ENCODE data around the gene DOK7. TPM values are rescaled to one million over a fixed set of nuclear protein-coding genes. Genes with fewer than 3 reads are reported as not detected.

Gene DOK7
- total and polyA plus RNA-seq, 2 donors (not counting 3 experiments of a cell fraction or from before 2014, with no cell fraction given): not detected

GRCh38 chr4:3468154-3468553, 5.0 kb downstream of the DOK7 start:
- no peaks in the 10 kb centered on the region for H3K9me1 ChIP-seq (replicated peaks; ENCODE audit: control insufficient read depth, extremely low read depth, insufficient read depth, low read length)
- H3K4me2 ChIP-seq (ENCODE audit: insufficient read depth, low read length): no peak overlapping the region
- no peaks in the 10 kb centered on the region for H4K20me1 ChIP-seq (replicated peaks; ENCODE audit: control insufficient read depth, extremely low read depth, insufficient read depth, low read length)
- no peaks in the 10 kb centered on the region for H3K9me3 ChIP-seq (replicated peaks; ENCODE audit: control insufficient read depth, insufficient read depth, low read length)
- H3K79me2 ChIP-seq (ENCODE audit: control insufficient read depth, insufficient read depth, low read length): no peaks in the 10 kb centered on the region
- intact Hi-C loops (cut with micrococcal nuclease): no loop called here
- POLR2A ChIA-PET: no interaction called here
- BruUV-seq (replicated peaks): no TSS peak
- H2AFZ ChIP-seq (ENCODE audit: low read depth, low read length): no peak overlapping the region
- dilution Hi-C loops (cut with MboI; ENCODE audit: extremely low pct_ligation_motif_present, low sequenced_read_pairs): no loop called here
- no peak overlapping the region for H3K9ac ChIP-seq (replicated peaks; ENCODE audit: extremely low read depth, insufficient read depth, low read length)
- no peak for TF ChIP-seq POLR2A (IDR thresholded peaks at IDR 0.05; ENCODE audit: low read depth, low read length)
- TF ChIP-seq GATA2 (IDR thresholded peaks at IDR 0.05; ENCODE audit: insufficient read depth, insufficient read length, low read depth, low read length): no peak
- TF ChIP-seq MYC (IDR thresholded peaks at IDR 0.05; ENCODE audit: low read depth, low read length): no peak
- no peak for TF ChIP-seq FOS (IDR thresholded peaks at IDR 0.05; ENCODE audit: borderline replicate concordance, insufficient read depth, low read length)
- no peak for TF ChIP-seq EZH2 (IDR thresholded peaks at IDR 0.05; ENCODE audit: borderline replicate concordance, low read depth, low read length, severe bottlenecking)
- TF ChIP-seq, protein P1, sequence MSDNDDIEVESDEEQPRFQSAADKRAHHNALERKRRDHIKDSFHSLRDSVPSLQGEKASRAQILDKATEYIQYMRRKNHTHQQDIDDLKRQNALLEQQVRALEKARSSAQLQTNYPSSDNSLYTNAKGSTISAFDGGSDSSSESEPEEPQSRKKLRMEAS (IDR thresholded peaks at IDR 0.05; ENCODE audit: insufficient read depth, insufficient read length): no peak
- TF ChIP-seq JUN (IDR thresholded peaks at IDR 0.05; ENCODE audit: borderline replicate concordance, insufficient read depth, insufficient read length, low read depth): no peak
- TF ChIP-seq, protein P2, sequence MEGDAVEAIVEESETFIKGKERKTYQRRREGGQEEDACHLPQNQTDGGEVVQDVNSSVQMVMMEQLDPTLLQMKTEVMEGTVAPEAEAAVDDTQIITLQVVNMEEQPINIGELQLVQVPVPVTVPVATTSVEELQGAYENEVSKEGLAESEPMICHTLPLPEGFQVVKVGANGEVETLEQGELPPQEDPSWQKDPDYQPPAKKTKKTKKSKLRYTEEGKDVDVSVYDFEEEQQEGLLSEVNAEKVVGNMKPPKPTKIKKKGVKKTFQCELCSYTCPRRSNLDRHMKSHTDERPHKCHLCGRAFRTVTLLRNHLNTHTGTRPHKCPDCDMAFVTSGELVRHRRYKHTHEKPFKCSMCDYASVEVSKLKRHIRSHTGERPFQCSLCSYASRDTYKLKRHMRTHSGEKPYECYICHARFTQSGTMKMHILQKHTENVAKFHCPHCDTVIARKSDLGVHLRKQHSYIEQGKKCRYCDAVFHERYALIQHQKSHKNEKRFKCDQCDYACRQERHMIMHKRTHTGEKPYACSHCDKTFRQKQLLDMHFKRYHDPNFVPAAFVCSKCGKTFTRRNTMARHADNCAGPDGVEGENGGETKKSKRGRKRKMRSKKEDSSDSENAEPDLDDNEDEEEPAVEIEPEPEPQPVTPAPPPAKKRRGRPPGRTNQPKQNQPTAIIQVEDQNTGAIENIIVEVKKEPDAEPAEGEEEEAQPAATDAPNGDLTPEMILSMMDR (IDR thresholded peaks at IDR 0.05; ENCODE audit: extremely low read depth in 1 of 2, insufficient read depth in 1 of 2, low read depth in 1 of 2, low read length in 2 of 2): no peak
- TF ChIP-seq POLR2AphosphoS5 (IDR thresholded peaks at IDR 0.05; ENCODE audit: insufficient read depth, low read depth, low read length): no peak
- H3K4me3 ChIP-seq (replicated peaks in 1 of 3; ENCODE audit: insufficient read depth in 1 of 3, low read depth in 1 of 3, low read length in 3 of 3): no peak overlapping the region
- no peak overlapping the region for H3K27ac ChIP-seq (ENCODE audit: insufficient read depth, low read depth, low read length)
- CTCF ChIA-PET: no interaction called here
- no peaks in the 10 kb centered on the region for H3K4me1 ChIP-seq (ENCODE audit: control insufficient read depth, extremely low read depth, insufficient read depth, low read length)
- FAIRE-seq (no peak), DNase-seq (ENCODE audit: low read depth, low spot score) (no peak)
- H3K27me3 ChIP-seq (ENCODE audit: control insufficient read depth in 2 of 2, insufficient read depth in 2 of 2, low read length in 2 of 2): peaks cover 0 to 3% of the 10 kb centered on the region in 2 experiments
- H3K36me3 ChIP-seq (ENCODE audit: control insufficient read depth in 2 of 2, extremely low read depth in 1 of 2, insufficient read depth in 2 of 2, low read length in 2 of 2): no peaks in the 10 kb centered on the region

Measured in endothelial cell of umbilical vein (primary cell).